Muscle of arm (tissue), 14 donors: ENCODE measurements around the gene KRT5. TPM values are rescaled to one million over a fixed set of nuclear protein-coding genes. Genes with fewer than 3 reads are reported as not detected.

Source experiments
- DNase-seq: peaks from one replicate; pipeline ENCODE4 v3.0.0-alpha.2; 2013
- long read RNA-seq, 11 donors: transcript quantifications; one replicate each; lab custom pipeline, GENCODE V29; 2026
- polyA plus RNA-seq, 12 donors: library from polyadenylated mRNA; unstranded; fragments of 120-200 nt; gene quantifications; one replicate each; pipeline ENCODE4 v1.2.1, GENCODE V29; 2013; ENCODE audit not compliant: insufficient read length in 12 of 12

KRT5 gene
- 1,000 to 10,000 TPM in 1 of 12 donors, 100 to 1,000 TPM in 2, 10 to 100 TPM in 1, 1 to 10 TPM in 2, under 1 TPM in 4, not detected in 2; 0.07 to 1,328 (median 2.6) TPM for polyA plus RNA-seq
- long read RNA-seq, donor 1: 0 reads
- long read RNA-seq, donor 2: 0 reads
- long read RNA-seq, donor 3: 0 reads
- long read RNA-seq, donor 4: 0 reads
- long read RNA-seq, donor 5: 0 reads
- long read RNA-seq, donor 6: 0 reads
- long read RNA-seq, donor 7, transcript KRT5-201 (9 exons, 2,531 nt): major isoform, 9 of 10 reads
- long read RNA-seq, donor 7, partial matches to known transcripts: 0 of 10 reads
- long read RNA-seq, donor 7, other reads (novel, unspliced or antisense): 0 of 10 reads
- long read RNA-seq, donor 8: 0 reads
- long read RNA-seq, donor 9, transcript KRT5-201 (9 exons, 2,531 nt): major isoform, 28 of 68 reads
- long read RNA-seq, donor 9, partial matches to known transcripts: 33 of 68 reads
- long read RNA-seq, donor 9, other reads (novel, unspliced or antisense): 0 of 68 reads
- long read RNA-seq, donor 10: 0 reads
- long read RNA-seq, donor 11, partial matches to known transcripts: 0 of 2 reads
- long read RNA-seq, donor 11, other reads (novel, unspliced or antisense): 0 of 2 reads

DNA sequence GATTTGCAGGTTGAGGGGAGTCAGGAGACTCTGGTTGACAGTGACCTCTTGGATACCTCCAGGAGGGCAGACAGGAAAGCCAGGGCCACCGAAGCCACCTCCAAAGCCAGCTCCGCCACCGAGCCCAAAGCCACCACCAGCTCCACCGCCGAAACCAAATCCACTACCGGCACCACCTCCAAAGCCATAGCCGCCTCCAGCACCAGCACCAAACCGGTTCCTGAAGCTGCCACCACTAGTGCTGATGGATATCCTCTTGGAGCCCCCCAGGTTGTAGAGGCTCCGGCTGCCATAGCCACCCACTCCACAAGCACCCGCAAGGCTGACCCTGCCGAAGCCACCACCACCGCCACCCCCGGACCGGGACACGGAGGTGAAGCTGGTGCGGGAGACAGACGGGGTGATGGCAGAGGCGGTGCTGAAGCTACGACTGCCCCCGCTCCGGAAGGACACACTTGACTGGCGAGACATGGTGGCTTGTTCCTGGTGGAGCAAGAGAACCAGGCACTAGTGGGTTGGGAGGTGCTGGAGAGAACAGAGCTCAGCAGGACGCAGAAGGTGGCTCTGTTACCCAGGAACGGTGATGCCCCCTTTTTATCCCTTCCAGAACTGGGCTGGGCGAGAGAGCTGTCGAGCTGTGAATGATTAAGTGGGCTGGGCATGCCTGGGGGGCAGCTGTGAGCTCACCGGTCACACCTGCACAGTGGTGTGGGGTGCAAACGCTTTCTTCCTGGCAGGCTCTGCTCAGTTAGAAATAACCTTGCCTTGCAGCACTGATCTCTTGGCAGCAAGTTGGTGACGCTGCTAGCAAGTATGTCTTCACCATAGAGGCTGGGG lies at the start of gene KRT5:
TSS of gene KRT5 (minus strand) at position 569 of the 837 bp plus-strand sequence. CDS start at position 471, 98 bp downstream.
- no peak for DNase-seq

DNA sequence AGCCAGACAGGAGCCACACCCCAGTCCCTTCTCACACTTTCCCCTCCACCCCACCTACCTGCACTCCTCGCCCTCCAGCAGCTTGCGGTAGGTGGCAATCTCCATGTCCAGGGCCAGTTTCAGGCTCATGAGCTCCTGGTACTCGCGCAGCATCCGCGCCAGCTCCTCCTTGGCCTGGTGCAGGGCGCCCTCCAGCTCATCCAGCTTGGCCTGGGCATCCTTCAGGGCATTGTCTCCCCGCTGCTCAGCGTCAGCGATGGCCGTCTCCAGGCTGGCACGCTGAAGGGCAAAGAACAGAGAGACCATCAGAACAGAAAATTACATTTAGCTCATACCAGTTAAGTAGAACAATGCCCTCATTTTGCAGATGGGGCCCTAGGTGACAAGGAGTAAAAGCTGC lies 47.9 kb upstream of the KRT5 start:
- no peak for DNase-seq

DNA sequence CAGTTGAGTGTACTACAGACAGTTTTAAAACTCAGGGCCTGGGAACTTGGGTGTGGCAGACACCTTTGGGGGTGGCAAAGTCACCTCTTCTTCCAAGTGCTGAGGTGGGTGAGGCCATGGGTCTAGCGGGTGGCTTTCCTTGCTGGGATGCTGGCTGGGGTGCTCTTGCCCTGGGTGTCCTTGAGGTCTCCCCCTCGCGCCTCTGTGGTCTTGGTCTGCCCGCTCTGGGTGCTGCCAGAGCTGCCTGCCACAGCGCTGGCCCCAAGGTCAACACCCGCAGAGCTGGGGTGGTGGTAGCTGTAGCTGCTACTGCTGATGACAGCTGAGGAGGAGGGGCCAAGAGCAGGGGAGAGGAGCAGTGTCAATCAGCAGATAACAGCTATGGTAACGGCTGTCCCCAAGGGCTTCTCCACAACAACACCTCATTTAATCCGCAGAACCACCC lies 46.7 kb upstream of the KRT5 start:
- DNase-seq: no peak

DNA sequence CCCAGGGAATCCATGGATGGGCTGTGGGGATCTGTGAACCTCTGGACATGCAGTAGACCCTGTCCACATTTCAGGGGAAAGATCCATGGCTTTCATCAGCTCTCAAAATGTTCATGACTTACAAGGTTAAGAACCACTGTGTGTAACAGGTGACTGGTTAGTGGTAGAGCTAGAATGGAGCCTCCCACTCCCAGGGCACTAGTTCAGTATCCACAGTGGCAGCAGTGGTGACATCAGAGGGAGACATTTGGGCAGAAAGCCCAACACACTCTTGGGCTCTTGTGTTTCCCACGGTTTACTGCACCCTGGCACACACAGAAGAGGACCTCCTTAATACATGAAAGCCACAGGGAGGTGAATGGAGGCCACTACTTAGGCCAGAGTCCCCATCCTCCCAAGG lies 44.4 kb upstream of the KRT5 start:
- no peak for DNase-seq

DNA sequence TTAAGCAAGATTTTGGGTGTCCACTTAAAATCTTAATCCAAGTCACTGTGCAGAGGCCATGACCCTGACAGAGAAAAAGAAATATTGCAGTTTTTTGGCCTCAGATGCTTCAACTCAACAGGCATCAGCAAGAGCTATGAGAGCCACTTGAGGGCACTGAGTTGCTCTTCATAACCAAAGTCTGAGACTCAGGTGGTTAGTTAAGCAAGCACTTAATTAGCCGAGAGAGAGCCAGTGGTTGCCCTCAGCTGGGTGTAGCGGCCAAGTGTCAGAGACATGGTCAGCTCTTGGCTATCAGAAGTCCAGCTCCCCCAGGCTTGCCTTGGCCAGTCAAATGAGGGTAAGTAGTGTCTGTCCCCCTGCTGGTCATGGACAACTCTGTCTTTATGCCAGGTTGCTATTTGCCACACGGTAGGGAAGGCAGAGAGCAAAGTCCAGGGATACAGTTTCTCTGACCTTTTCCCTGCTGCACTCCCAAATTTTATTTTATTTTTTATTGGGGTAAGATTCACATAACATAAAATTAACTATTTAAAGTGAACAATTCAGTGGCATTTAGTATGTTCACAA lies 41.8 kb upstream of the KRT5 start:
- DNase-seq: no peak

DNA sequence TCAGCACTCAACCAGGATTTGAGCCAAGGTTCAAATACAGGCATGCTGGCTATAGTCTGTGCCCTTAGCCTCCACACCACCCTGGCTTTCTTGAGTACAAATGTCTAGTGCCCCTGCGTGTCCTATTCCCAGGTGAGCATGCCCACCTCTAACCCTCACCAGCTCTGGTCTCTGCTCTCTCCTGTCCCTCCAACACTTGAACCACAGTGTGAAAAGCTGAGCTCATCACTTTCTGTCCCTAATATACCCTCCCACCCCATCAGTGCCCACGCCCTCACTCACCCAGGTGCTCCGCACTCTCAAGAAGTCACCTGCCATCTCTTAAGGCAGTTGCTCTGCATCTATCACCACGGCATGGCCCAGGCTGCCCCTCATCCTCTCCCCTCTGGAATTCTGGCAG lies 39.8 kb upstream of the KRT5 start:
- DNase-seq: no peak

DNA sequence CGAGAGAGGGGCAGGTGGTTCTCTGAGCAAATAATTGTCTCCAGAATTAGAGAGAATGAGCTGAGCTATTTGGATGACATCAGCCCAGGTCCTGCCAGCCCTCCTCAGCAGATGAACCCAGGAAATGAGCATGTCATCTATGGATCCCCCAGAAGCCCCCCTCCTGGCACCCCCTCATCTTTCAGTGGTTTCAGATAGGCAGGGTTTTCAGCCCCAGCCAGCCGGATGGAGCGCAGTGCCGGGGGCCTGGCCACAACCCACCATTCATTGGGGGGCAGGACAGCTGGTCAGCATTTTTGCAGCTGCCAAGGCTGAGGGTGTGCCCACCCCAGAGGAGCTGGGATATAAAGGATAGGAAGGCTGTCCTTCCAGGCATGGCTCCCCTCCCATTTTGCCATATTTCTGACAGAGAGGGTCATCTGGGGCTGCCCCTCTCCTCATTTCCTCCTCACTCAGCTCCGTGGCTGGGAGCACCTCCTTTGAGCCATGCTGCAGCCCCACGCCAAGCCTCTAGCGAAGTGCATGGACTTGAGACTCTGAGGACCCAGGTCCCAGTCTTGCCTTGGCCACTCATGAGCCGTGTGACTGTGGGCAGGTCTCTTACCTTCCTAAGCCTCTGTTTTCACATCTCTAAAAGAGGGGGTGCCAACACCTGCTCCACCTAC lies 38.7 kb upstream of the KRT5 start:
- peak; percentile 9 for DNase-seq

DNA sequence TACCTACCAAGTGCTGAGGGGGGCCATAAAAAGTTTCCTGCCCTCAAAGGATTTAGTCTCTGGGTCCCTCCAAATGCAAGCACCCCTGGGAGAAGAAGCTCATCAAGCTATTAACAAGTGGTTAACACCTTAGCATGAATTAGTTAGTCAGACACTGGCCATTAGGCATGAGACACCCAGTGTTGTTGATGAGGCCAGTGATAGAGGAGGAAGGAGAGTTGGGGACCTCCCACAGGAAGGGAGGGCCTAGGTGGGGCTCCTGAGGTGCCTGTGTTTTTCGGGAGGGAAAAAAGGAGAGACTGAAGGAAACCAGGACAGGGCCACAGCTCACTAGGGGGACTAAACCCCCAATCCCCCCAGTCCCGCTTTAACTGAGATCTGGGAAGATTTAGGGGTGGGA lies 37.3 kb upstream of the KRT5 start:
- DNase-seq: no peak

DNA sequence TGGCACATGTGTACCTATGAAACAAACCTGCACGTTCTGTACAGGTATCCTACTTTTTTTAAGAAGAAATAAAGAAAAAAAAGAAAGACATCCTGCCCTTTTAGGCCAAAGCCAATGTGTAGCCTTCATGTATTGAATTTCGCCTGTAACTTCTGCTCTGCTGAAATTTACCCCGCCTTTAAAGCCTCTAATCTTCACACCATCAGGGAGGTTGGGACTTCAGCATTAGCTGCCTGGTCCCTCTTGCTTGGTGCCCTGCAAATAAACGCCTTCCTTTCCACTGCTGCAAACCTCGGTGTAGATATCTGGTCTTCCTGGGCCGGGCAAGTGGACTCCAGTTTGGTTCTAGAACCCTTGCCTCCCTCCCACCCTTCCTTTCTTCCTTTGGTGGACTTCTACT lies 35.4 kb upstream of the KRT5 start:
- no peak for DNase-seq

DNA sequence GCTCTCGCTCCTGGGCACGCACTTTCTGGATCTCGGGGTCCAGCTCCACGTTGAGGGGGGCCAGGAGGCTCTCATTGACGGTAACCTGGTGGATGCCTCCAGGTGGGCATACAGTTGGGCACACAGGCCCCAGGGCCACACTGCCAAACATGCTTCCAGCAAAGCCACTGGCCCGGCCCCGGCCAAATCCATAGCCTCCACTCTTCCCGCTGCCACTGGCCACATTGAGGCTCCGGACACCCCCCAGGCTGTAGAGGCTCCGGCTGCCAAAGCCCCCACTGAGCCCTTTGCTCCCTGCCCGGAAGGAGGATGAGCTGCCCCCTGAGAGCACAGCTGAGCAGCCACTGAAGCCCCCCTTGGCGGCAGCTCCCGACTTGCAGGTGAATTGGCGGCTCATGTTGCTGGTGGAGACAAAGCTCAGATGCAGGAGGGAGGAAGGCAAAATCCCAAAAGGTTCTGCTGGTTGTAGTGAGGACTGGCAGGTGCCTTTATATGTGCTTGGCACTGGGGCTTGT lies 32.5 kb upstream of the KRT5 start, which contains the start of gene KRT71:
TSS of gene KRT71 (minus strand) at position 465 of the 515 bp plus-strand sequence. CDS start at position 397, 68 bp downstream.
- DNase-seq: no peak

DNA sequence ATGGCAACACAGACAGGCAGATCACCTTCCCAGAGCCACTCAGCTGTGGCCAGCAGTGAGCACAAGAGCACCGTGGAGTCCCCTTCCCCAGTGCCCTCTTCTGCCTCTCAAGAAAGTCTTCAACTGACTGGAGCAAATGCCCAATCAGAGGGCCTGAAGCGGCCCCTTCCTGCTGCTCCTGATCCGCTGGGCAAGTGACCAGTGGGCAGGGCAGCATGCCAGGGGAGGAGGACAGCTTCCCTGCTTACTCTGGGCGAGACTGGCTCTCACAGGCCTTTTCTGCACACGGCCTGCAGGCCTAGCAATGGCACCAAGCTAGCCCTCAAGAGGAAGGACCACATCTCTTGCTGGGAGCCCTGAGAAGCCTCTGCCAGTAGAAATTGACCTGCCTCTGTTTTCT lies 31.9 kb upstream of the KRT5 start:
- DNase-seq: no peak

DNA sequence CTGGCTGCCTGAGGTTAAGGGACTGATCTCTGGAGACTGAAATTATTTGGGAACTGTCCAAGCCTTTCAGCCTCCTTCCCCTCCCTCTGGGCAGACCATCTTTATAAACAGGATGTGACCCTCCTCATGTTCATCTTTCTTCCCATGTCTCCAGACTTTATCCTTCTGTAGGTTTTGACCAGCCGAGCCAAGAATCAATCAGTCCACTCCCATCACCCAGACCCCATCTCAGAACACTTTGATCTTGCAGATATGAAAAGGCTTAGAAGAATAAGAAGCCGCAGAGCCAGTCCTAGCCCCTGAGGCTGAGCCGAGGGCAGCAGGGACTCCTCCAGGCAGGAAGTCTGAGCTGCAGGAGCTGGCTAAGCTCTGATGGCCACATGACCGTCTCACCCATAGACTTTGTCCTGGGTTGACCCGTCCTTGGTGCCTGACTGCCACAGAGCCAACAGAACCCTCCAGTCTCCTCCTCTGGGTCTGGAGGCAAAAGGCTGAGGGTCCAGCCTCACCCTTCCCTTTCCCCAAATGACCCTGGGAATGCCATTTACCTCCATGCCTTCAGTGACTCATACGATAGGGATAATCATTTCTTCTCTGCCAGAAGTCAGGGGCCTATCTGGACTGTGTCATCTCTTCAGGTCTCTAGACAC lies 31.1 kb upstream of the KRT5 start:
- no peak for DNase-seq

DNA sequence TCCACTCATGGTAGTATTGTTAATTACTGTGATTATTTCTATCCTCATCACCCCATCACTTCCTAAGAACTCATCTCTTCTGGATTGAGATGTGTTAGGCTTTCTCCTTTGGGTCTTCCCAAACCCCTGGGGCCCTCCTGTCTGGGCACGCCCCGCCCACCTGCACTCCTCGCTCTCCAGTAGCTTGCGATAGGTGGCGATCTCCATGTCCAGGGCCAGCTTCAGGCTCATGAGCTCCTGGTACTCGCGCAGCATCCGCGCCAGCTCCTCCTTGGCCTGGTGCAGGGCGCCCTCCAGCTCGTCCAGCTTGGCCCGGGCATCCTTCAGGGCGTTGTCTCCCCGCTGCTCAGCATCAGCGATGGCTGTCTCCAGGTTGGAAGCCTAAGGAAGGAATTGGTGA lies 25.9 kb upstream of the KRT5 start:
- no peak for DNase-seq

DNA sequence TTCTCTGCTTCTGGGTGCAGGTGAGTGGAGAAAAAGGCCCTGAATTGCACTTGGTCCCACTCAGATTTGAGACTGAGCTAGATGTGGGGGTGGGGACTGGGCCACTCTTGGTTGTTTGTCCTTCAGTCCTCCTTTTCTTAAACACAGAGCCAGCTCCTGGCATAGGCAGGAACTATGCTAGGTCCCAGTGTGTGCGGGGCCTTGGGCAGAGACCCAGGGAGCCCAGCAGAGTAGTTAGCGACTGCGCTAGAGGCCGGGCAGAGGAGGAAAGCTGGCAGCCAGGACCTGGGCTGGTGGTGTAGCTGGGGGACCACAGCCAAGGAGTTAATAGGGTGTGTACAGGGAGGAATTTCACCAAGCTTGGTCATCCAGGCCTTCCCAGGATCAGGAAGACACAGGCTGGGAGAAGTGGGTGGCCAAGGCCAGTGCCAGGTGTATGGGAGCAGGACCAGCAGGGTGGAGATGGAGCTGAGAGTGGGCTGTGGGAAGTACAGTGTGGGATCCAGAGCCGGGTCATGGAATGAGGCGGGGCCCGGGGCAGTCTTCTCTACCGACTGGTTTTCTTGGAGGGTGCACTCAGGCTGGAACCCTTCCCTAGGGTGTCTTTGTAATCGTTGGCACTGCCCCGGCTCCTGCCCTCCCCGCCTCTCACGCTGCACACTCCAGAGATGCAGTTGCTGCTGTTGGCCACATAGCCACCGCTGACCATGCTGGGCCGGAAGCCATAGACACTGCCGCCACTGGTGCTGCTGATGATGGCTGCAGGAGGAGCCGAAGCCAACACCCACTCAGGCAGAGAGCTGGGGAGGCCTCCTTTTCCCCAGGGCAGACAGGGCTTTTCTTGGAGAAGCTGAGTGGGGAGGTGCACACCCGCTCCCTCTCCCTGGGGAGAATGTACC lies 24.0 kb upstream of the KRT5 start:
- DNase-seq: no peak

DNA sequence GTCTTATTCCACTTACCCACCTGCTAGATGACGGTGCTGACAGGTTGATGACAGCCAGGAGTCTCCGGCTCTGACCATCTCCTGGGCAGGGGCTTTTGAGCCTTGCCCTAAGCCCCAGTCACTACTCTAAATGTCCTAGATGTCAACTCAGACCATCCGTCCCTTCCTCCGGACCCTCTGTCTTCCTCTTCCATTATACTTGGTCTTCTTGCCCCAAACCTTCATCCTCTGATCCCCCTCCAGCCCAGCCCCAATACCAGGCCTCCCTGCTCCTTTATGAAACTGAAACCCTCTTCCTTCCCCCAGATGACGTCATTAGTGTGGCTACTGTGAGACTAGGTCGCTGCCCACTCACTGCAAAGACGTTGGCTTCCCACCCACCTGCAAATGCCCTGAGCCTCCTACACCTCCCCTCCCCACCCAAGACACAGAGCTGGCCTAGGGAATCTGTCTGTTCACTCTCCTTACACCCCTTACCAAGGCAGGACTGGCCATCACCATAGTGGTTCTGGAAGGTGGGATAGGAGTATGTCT lies 22.7 kb upstream of the KRT5 start:
- DNase-seq: no peak

DNA sequence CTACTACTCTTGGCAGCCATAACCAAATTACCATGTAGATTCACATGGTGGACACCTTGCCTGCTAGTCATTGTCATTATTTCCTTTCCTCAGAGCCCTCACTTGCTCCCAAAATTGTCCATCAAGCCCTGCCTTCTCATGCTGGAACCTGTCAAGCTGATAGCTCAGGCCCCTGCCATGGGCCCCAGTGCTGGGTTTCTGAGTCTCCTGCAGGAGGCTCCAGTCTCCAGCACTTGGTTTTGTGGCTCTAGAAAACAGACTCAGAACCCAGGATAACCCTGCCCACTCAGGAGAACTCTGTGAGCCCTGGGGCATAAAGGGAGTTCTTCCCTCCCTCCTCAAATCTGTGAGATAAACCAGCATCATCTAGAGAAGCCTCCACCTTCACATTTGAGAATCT lies 22.0 kb upstream of the KRT5 start:
- DNase-seq: no peak

DNA sequence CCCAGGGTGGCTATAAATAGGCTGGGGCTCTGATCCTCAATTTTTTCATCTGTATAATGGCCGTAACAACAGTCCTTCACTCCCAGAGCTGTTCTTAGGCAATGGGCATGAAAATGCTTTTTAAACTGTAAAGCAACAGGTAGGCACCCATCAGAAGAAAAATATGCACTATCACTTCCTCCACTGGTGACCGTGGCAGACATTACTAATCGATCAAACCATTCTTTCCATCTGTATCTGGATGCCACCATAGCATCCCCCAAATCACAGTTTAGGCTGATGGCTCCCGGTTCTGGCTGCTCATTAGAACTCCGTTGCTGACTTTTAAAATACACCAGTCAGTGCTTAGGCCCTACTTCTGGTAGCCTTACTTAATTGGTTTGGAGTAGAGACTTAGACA lies 21.5 kb upstream of the KRT5 start:
- DNase-seq: no peak

DNA sequence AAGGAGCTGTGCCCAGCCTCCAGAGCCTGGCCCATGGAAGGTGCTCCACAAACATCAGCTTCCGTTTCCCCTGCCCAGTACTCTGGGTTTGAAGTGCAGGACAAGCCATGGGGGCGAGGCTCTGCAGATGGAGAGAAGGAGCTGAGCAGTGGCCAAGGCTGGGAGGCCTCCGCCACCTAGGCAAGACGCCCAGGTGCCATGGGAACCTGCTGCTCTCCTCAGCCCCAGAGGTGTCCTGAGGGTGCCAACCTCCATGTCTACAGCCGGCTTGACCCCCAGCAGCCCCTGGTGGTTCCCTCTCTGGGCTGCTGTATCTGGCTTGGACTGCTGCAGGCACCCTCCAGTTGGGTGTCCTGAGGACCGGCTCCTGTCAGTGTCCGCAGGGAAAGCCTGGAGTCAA lies 20.3 kb upstream of the KRT5 start:
- no peak for DNase-seq

DNA sequence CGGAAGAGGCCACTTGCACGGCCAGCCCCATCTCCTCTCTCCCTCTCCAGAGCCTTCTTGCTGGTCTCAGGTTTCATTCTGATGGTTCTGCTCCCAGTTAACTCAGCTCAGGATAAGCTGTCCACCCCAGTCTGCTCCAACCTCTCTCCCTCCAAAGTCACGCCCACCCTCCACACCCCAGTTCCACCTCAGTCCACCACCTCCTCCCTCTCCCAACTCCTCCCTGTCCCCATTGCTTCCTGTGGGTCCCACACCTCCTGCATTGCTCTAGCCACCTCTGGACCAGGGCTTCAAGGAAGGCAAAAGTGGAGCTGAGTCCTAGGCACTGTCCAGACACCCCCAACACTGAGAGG lies 19.6 kb upstream of the KRT5 start:
- no peak for DNase-seq
